HG02840 (cell line): ENCODE results near the gene NDRG3.
"Not testable (repeated sequence)": the region's sequence is repeated elsewhere in the genome, so short reads cannot be mapped to it uniquely, and the experiment has no call there.

ENCODE experiments used
- ATAC-seq: cut with Tn5 transposase; IDR thresholded peaks from one replicate; pipeline ENCODE4 v1.9.1; 2021; ENCODE audit warnings: mild to moderate bottlenecking, moderate library complexity, moderate number of reproducible peaks; ENCODE audit not compliant: unreplicated experiment, low FRiP score

The NDRG3 gene

GRCh38 chr20:36646678-36647077, 99.2 kb downstream of the NDRG3 start:
- ATAC-seq, result no peak

DNA sequence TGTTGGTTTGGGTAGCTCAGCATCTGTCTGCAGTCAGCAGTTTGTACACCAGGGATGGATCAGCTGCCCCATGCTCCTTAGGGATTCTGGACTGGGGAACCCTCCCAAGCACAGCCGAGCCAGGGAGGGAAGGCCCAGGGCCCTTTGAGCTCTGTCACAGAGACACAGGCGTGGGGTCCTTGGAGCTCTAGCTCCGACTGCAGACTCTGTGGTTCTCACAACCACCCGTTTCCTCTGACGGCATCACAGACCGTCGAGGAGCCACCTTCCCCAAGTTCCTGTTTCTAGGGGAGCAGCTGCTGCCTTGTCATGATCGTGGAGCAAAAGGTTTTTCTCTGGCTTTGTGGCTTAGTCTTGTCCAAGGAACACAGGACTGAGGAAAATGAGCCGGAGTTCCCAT, 99.9 kb downstream of the NDRG3 start, which contains the start of gene SLA2:
Gene SLA2, minus strand, starts transcription at position 199 of the 400 bp plus-strand sequence. CDS start 4,861 bp downstream, outside the sequence.
- no peak for ATAC-seq

DNA sequence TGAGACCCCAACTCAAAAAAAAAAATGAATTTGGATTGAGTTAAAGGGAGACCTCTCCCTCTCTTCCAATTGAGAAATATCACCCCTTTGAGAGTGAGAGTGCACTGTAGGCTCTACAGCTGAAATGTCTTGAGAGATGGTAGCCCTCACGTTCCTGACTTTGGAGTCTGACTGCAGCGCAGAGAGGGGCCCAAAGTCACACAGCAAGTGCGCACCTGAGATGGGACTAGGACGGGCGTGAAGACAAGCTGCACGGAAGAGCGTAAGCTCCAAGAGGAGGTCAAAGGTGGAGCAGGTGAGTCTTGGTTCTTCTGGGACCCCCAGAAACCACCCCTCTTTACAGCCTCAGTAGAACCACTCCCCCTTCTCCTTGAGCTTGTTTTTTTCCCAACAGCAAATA, 100.5 kb downstream of the NDRG3 start:
- ATAC-seq, result no peak

- no peak for ATAC-seq
Measured at GRCh38 chr20:36644706-36645095, 101.2 kb downstream of the NDRG3 start.

DNA sequence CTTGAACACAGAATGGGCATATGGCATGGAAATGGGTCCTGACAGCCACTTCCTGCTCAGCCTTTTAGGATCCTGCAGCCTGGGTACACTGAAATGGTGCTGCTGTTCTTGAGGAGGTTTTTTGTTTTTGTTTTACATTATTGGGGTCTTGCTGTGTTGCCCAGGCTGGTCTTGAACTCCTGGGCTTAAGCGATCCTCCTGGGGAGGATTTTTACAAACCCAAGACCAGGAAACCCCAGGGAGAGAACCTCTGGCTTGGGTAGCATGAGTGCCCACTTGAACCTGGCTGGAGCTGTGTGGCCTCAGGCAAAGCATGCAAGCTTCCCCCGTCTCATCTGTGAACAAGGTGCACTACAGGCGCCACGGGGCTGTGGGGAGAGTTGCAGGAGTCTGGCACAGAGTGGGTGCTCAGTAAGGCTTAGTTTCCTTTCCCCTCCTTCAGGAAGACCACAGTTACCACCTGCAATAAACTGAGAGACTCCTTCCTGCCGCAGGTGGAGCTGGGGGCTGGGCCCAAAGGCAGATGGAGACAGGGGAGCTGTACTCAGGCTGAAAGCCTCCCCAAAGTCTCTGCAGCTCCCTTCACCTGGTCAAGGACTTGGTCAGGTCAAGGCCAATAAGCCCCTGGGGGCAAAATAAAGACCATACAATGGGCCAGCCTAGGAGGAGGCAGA, 101.7 kb downstream of the NDRG3 start:
- no peak for ATAC-seq

DNA sequence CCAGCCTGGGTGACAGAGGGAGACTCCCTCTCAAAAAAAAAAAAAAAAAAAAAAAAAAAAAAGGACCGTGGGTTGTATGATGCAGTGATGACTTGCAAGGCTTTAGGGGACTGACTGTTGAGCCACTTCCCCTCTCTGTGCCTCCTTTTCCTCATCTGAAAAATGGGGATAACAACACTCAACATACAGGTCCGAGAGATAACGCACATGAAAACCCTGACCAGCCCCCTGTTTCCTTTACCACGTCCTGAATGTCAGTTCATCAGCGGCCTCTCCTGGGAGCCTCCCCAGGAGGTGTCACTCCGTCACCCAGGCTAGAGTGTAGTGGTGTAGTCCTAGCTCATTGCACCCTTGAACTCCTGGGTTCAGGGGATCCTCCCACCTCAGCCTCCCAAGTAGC, 103.8 kb downstream of the NDRG3 start:
- no peak for ATAC-seq

DNA sequence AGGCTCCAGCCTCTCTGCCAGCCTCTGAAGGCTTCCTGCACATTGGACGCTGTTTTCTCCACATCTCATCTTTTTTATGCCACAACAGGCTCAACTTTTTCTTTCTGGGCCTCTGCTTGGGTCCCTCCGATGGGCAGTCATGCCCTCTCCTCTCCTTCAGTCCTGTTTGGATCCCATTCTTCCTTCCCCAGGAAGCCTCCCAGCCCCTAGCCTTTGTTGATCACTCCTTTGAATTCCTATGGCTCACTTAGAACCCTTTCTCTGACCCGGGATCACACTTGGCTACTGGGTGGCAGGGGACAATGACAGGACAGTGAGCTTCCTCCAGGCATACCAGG, 104.4 kb downstream of the NDRG3 start:
- no peak for ATAC-seq

DNA sequence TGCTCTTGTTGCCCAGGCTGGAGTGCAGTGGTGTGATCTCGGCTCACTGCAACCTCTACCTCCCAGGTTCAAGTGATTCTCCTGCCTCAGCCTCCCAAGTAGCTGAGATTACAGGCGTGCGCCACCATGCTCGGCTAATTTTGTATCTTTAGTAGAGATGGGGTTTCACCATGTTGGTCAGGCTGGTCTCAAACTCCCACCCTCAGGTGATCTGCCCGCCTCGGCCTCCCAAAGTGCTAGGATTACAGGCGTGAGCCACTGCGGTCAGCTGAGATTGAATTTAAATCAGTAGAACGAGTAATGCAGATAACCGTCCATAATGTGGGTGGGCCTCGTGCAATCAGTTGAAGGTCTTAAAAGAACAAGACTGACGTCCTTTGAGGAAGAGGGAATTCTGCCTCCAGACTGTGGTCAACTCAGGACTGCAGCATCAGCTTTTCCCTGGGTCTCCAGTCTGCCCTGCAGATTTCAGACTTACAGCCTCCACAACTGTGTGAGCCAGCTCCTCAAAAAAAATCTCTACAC, 107.0 kb downstream of the NDRG3 start:
- not testable (repeated sequence) for ATAC-seq

DNA sequence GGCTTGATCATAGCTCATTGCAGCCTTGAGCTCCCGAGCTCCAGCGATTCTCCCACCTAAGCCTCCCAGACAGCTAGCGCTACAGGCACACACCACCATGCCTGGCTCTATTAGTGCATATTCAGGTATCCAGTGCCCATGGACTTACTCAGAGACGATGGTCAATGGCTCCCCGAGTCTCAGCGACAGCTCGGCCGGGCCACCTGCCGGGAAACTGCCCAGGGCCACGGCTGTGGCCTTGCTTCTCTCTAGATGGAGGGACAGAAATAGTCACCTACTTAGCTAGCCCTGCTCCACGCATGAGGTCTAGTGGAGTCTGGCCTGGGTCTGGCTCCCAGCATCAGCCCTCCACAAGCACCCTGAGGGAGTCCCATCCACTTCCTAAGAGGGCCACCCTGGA, 111.5 kb downstream of the NDRG3 start:
- ATAC-seq, result no peak

DNA sequence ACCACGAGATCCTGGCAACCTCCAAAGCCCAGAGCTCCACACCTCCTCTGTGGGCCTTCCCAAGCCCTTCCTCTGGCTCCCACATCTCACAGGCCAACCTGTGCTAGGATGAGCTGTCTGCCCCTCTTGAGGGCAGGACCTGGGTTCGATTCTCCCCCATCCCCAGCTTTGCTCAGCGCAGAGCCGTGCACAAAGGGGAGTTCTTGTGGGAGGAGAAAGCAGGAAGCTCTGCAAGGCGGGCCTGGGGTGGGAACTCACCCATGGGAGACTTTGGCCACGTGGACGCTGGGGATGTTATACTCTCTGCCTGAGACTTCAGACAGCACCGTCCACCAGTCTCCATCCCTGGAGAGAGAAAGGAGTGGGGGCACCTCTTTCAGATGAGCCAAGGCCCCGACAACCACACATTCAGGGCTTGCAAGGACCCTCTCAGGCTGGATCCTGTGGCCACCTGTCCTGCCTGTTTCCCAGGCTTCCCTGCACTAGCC, 112.6 kb downstream of the NDRG3 start:
- ATAC-seq, result no peak

DNA sequence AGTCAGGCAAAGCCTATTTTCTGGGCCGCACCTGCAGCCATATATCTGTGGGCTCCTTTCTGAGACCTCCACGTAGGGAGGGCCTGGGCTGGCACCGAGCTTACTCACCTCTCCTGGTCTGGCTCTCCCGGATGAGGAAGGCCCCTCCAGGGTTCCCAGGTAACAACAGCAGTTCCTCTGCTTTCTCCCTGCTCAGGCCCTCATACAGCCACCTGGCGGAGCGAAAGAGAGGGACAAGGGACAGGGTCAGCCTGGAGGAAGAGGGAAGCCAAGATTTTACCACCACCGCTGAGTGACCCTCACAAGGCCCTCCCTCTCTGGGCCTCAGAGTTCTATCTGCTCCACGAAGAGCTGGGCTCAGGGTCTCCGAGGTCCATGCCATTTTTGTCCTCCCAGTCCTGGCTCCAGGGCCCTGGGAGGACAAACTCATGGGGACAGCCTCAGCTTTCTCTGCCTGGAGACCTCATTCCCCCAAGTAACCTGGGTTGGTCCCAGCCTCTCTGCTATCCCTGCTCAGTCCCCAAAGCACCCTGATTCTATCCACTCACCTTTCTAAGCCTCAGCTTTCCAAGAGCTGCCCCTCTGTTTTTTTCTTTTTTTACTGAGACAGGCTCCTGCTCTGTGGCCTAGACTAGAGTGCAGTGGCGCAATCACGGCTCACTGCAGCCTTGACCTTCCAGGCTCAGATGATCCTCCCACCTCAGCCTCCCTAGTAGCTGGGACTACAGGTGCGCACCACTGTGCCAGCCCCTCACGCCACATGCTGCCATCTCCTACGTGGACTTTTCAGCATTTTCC, 113.2 kb downstream of the NDRG3 start:
- ATAC-seq, result no peak

DNA sequence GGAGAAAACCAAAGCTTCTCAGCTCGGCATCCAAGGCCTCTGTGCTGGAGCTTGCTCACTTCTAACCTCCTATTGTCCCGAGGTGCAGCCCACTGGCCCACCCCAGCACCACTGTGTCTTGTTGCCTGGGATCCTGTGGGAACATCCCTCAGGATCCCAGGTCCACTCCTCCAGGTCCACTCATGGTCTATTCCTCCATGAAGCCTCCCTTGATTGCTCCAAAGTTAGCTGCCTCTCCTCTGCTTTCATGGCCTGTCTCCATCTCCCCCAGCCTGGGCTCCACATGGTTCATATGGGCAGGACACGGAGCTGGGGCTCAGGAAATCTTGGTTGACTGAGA, 113.8 kb downstream of the NDRG3 start:
- no peak for ATAC-seq

DNA sequence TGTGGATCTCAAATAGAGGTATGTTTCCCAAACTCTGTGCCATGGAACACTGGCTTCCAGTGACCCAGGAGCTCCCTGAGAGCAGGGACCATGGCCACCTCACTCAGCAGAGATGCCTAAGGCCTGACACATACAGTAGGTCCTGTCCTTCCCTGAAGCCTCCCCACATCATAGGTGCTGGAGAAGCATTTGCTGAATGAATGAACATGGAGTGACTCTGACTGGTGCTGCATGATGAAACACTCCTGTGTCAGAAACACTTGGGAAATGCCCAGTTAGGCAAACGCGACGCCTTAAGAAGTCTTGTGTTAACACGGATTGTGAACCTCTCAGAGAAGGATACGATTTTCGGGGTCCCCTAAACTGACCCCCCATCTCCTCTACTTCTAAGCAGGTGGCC, 114.2 kb downstream of the NDRG3 start:
- no peak for ATAC-seq

DNA sequence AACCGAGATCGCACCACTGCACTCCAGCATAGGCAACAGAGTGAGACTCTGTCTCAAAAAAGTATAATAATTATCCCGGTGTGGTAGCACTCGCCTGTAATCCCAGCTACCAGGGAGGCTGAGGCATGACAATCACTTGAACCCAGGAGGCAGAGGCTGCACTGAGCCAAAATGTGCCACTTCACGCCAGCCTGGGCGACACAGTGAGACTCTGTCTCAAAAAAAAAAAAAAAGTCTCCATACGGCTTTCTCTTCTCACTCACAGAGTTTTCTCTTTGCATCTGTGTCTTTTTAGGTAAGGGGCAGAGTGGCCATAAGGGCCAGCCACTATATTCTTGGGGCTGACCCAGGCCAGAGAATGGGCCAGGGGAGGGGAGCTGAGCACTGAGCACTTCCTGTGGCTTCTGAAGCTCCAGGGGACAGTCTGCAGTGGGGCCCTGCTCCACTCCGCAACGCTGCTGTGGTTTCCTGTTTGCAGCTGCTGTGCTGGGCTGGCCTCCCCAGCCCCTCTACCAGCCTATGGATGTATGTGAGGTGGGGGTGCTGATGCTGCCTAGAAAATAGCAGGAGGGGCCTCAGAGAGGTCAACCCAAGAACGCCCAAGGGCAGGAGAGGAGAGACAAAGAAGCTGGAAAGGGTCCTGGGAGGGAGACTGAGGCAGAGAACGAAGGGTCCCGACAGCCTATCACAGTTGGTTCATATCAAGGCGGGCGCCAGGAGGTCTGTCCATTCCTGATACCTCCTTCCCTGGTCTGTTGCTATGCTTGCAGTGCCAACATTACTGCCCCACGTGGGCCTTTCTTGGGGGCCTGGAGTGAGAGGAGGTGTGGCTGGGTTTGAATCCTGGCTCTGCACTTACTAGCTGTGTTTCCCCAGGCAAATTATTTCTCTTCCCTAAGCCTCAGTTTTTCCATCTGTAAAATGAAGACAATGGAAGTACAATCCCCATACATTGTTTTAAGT, 115.9 kb downstream of the NDRG3 start:
- ATAC-seq, result no peak

DNA sequence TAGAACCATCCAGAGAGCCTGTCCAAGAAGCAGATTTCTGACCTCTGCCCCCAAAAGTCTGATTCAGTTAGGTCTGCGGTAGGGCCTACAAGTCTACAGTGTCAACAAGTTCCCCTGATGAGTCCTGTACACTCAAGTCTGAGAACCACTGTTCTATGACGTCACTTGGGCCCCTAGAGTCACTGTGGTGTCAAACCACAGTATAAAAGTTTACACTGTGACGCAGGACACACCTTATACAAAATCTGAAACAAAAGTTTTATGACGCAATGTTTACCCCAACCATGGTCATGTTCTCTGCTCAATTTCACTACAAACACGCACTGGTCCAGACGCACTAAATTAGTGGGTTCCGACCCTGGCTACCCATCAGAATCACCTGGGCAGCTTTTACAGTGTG, 117.8 kb downstream of the NDRG3 start:
- ATAC-seq, result no peak

DNA sequence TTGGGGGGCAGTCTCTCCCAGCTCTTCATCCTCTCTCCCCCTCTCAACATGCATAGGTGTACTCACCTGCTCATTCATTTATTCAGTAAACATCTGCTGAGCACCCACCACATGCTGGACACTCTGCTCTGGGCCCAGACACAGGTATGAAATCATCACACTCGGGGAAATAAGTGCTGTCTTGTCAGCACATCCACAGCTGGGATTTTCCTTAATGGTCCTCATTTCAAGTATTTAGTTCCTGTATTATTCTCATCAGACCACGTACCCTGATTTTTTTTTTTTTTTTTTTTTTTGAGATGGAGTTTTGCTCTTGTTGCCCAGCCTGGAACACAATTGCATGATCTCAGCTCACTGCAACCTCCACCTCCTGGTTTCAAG, 121.0 kb downstream of the NDRG3 start:
- ATAC-seq, result no peak

GRCh38 chr20:36624068-36624943, 121.6 kb downstream of the NDRG3 start:
- ATAC-seq, result no peak

DNA sequence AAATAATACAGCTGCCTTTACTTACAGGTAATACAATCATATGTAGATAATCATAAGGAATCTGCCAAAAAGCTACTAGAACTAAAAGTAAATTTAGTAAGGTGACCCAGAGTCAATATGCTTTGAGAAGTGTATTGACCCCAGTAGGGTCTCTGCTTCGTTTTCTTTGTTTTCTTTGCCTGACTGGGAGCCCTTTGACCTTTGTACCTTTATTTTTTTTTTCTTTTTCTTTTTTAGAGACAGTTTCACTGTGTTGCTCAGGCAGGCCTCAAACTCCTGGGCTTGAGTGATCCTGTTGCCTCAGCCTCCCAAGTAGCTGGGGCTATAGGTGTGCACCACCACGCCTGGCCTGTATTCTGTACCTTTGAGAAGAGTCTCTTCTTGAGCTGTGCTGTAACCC, 122.4 kb downstream of the NDRG3 start:
- no peak for ATAC-seq

GRCh38 chr20:36620917-36621316, 125.0 kb downstream of the NDRG3 start:
- no peak for ATAC-seq
